Tracheal epithelial cell (primary cell): Measurements from ENCODE around the gene OTOS. TPM values are rescaled to one million over a fixed set of nuclear protein-coding genes. Genes with fewer than 3 reads are reported as not detected.

Experiments used
- total RNA-seq: library from RNA; depleted of rRNA; stranded (reverse); fragments of >200 nt; gene quantifications from 2 replicates; pipeline ENCODE4 v1.2.1, GENCODE V29; 2014

Gene OTOS
- total RNA-seq: not detected in 2 replicates

DNA sequence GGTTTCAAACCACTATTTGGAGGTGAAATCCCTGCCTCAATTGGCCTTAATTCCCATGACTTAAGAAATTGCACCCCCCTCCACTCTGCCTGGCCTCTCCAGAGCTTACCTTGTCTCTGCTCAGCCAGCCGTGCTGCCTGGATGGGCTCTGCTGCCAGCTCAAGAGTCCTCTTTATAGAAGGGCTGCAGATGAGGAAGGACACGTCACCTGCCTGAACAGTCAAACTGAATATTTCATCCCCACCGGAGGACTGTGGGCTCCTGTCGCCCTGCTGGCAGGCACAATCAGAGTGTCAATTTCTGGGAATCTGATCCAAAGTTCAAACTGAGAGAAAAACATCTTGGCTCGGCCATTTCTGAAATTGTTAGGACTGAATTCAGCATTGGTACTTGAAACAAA, at the start of gene OTOS:
Gene OTOS (minus strand): TSS at position 148 of the 400 bp plus-strand sequence. CDS start 332 bp downstream, outside the sequence.

DNA sequence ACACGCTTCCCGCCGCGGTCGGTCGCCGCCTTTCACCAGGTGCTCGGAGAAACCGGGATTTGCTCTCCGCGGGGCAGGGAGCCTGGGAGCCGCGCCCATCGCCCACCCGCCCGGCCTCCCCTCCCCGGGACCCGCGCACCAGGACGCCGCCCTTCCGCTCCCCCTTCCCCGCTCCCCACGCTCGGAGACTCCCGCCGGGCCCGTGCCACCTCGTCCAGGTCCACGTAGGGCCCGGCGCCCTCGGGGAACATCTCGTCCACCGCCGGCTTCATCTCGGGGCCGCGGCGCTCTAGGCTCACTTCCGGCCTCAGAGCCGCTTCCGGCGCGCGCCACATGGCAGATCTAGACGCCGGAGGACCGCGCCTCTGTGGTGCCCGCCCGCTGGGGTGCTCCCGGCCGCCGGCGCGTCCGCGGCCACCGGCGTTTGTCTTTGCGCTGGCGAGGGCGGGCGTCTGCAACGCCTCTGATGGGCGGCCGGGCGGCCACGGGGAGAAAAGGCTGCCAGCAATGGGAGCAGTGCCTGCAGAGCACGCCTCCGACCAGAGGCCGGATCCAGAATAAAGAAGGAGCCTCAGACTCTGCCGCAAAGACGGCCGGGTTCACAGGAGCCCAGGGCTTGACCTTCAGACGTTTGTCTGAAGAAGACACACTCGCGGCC, 4.3 kb downstream of the OTOS start, which contains the start of gene COPS9:
Gene COPS9 (minus strand): TSS at position 293 of the 658 bp plus-strand sequence. CDS start 21 bp downstream, at position 272.

Other genes starting within 250 kb of the OTOS start
- 104 and 119 TPM in 2 replicates for gene NDUFA10, start 115.3 kb downstream of the OTOS start, total RNA-seq
- gene OR6B2, start 110.2 kb downstream of the OTOS start, total RNA-seq: not detected in 2 replicates
- not detected in 2 replicates for gene OR6B3, start 87.1 kb downstream of the OTOS start, total RNA-seq
- gene COPS9, start 4.4 kb downstream of the OTOS start, total RNA-seq: 25.4 and 36.1 TPM in 2 replicates